Stimulated activated CD4-positive, alpha-beta T cell treated with anti-CD3 and anti-CD28 coated beads, Interleukin-4, amount 100 ng/mL, for 24 hours (primary cell): ENCODE measurements around the gene MYOZ2.
A peak's percentile ranks its signal among the peaks of the same experiment; 100 is the strongest.

Experiments
- DNase-seq: peaks from one replicate; pipeline ENCODE4 v3.0.0-alpha.2; 2020

MYOZ2 gene

GRCh38 chr4:119205690-119206089 is 70.1 kb downstream of the MYOZ2 start:
- DNase-seq = no peak

- no peak for DNase-seq
Observed at GRCh38 chr4:119206178-119206577, 70.5 kb downstream of the MYOZ2 start.

GRCh38 chr4:119207051-119207450 is 71.4 kb downstream of the MYOZ2 start:
- DNase-seq = no peak

- DNase-seq = peak; percentile 76
Observed at GRCh38 chr4:119209077-119209476, 73.4 kb downstream of the MYOZ2 start.

- DNase-seq = no peak
Observed at GRCh38 chr4:119209586-119209985, 74.0 kb downstream of the MYOZ2 start.

GRCh38 chr4:119210775-119211174 is 75.1 kb downstream of the MYOZ2 start:
- DNase-seq = no peak

- no peak for DNase-seq
Observed at GRCh38 chr4:119211867-119212233, 76.2 kb downstream of the MYOZ2 start.

GRCh38 chr4:119212234-119212963 is 76.8 kb downstream of the MYOZ2 start, which contains the start of gene USP53:
Gene USP53, plus strand, starts transcription at chr4:119212713. Its CDS starts 27,047 bp downstream, at chr4:119239760.
- peak; percentile 98 for DNase-seq

GRCh38 chr4:119212964-119213606 is 77.5 kb downstream of the MYOZ2 start:
- DNase-seq = peak; percentile 62

GRCh38 chr4:119218093-119218492 is 82.5 kb downstream of the MYOZ2 start:
- no peak for DNase-seq

GRCh38 chr4:119221412-119221811 is 85.8 kb downstream of the MYOZ2 start:
- DNase-seq = no peak

- DNase-seq = no peak
Observed at GRCh38 chr4:119227690-119228089, 92.1 kb downstream of the MYOZ2 start.

- no peak for DNase-seq
Observed at GRCh38 chr4:119228406-119228805, 92.8 kb downstream of the MYOZ2 start.

- DNase-seq = no peak
Observed at GRCh38 chr4:119229908-119230687, 94.5 kb downstream of the MYOZ2 start.

- DNase-seq = no peak
Observed at GRCh38 chr4:119231491-119231890, 95.9 kb downstream of the MYOZ2 start.

GRCh38 chr4:119232286-119232685 is 96.7 kb downstream of the MYOZ2 start:
- DNase-seq = no peak

- DNase-seq = no peak
Observed at GRCh38 chr4:119233191-119233590, 97.6 kb downstream of the MYOZ2 start.

- DNase-seq = no peak
Observed at GRCh38 chr4:119233750-119234149, 98.1 kb downstream of the MYOZ2 start.

- DNase-seq = no peak
Observed at GRCh38 chr4:119237201-119237600, 101.6 kb downstream of the MYOZ2 start.
